ENCODE data around the gene ZNF672. TPM values are rescaled to one million over a fixed set of nuclear protein-coding genes. Genes with fewer than 3 reads are reported as not detected.
A peak's percentile ranks its signal among the peaks of the same experiment; 100 is the strongest.
"Not testable (repeated sequence)": the region's sequence is repeated elsewhere in the genome, so short reads cannot be mapped to it uniquely, and the experiment has no call there.

ZNF672 gene
- total RNA-seq, 2 experiments from 2014 or later, result 35.9 to 38.4 TPM

DNA sequence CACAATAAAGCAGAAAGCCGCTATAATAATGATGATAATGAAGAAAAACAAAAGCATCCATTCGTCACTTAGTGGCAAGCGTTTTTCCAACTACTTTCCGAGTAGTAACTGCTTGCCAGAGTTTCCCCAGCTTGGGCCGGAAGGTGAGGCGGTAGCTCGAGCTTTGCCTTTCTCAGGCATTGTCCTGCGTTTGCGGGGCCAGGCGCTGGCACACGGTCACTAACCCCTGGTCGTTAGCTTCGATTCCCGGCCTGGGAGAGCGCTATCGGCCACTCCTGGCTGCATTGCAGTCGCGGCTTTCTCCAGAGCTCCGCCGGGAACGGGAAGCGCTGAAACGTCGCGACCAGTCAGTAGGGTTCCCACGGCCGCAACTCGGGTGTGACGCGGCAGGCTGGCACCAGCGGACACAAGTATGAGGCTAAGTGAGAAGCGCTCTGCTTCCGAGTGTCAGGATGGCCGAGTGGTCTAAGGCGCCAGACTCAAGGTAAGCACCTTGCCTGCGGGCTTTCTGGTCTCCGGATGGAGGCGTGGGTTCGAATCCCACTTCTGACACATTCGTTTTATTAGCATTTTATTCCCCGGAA is 35.5 kb downstream of the ZNF672 start:
- Mint-ChIP-seq H3K36me3 (ENCODE audit: low read depth) (peaks cover 20% of the 10 kb centered on the region), H3K27me3 (peaks cover 14% of the 10 kb centered on the region), H3K27ac (peak overlapping the region; percentile 99), H3K9me3 (peaks cover 2% of the 10 kb centered on the region), H3K4me3 (peak overlapping the region; percentile 99), H3K4me1 (ENCODE audit: low read depth) (peaks cover 35% of the 10 kb centered on the region)
- Histone ChIP-seq H3K36me3 (ENCODE audit: insufficient read depth, low read length) (no peaks in the 10 kb centered on the region), H3K4me1 (ENCODE audit: insufficient read depth, low read length) (peaks cover 22% of the 10 kb centered on the region), H3K27me3 (ENCODE audit: control insufficient read depth in 1 of 2, insufficient read depth in 2 of 2, low read length in 2 of 2) (no peaks in the 10 kb centered on the region), H3K9me3 (ENCODE audit: control insufficient read depth in 1 of 2, insufficient read depth in 1 of 2, low read length in 2 of 2) (no peaks in the 10 kb centered on the region), H3K4me3 (ENCODE audit: low read length) (peak overlapping the region; percentile 71), H3K27ac (ENCODE audit: low read depth in 1 of 2, low read length in 2 of 2) (peak overlapping the region; percentile 52 to 79)
- POLR2A ChIA-PET, result interaction anchor here (0.7 to 3.6 kb wide), 9 partner anchors 8 to 48 kb away, joined by 3 to 37 read pairs (median 6); partner anchors contain the start of genes PGBD2, SH3BP5L, ZNF672 and ZNF692
- intact Hi-C loops (cut with DNase I, micrococcal nuclease), result loop anchor here in 1 of 2 experiments (1.0 kb wide), 1 partner anchor 10 kb away; no protein-coding TSS in a partner anchor
- peak; percentile 75 for ATAC-seq (ENCODE audit: poor library complexity)
- CTCF ChIA-PET, result interaction anchor here (0.6 to 1.3 kb wide), 2 partner anchors 15 to 66 kb away, joined by 3 to 4 read pairs; partner anchors contain the start of gene ZNF692
- TF ChIP-seq, protein P1, sequence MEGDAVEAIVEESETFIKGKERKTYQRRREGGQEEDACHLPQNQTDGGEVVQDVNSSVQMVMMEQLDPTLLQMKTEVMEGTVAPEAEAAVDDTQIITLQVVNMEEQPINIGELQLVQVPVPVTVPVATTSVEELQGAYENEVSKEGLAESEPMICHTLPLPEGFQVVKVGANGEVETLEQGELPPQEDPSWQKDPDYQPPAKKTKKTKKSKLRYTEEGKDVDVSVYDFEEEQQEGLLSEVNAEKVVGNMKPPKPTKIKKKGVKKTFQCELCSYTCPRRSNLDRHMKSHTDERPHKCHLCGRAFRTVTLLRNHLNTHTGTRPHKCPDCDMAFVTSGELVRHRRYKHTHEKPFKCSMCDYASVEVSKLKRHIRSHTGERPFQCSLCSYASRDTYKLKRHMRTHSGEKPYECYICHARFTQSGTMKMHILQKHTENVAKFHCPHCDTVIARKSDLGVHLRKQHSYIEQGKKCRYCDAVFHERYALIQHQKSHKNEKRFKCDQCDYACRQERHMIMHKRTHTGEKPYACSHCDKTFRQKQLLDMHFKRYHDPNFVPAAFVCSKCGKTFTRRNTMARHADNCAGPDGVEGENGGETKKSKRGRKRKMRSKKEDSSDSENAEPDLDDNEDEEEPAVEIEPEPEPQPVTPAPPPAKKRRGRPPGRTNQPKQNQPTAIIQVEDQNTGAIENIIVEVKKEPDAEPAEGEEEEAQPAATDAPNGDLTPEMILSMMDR (IDR thresholded peaks at IDR 0.05), result no peak
- peak; percentile 77 to 95 (median 91) for DNase-seq

DNA sequence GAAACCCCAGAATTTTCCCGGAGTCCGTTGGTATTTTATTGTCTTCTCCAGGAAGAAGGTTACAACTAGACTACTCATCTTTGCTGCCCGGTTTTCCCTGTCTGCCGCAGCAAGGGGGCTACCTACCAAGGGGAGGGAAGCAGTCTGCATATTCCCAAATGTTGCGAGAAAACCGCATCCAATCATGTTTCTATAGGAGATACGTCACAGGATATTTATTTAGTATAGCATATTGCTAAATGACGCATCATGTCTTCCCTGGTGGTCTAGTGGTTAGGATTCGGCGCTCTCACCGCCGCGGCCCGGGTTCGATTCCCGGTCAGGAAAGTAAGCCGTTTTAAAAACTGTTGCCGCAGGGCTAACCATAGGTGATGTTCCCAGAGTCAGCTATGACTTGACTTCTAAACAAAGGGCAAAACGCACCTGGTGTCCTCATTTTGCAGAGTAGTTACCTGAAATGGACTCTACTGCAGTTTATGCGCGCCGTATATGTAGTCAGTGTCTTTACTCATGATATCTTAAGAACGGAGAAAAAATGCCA is 36.0 kb downstream of the ZNF672 start:
- H3K27me3 Mint-ChIP-seq, result peaks cover 14% of the 10 kb centered on the region
- peak overlapping the region; percentile 99 for H3K27ac Mint-ChIP-seq
- Histone ChIP-seq H3K4me3 (ENCODE audit: low read length) (peak overlapping the region; percentile 71), H3K36me3 (ENCODE audit: insufficient read depth, low read length) (no peaks in the 10 kb centered on the region), H3K4me1 (ENCODE audit: insufficient read depth, low read length) (peaks cover 22% of the 10 kb centered on the region), H3K27me3 (ENCODE audit: control insufficient read depth in 1 of 2, insufficient read depth in 2 of 2, low read length in 2 of 2) (no peaks in the 10 kb centered on the region), H3K27ac (ENCODE audit: low read depth in 1 of 2, low read length in 2 of 2) (peak overlapping the region; percentile 52 to 79), H3K9me3 (ENCODE audit: control insufficient read depth in 1 of 2, insufficient read depth in 1 of 2, low read length in 2 of 2) (no peaks in the 10 kb centered on the region)
- TF ChIP-seq, protein P1 (IDR thresholded peaks at IDR 0.05), result no peak
- CTCF ChIA-PET, result interaction anchor here (0.6 kb wide), 1 partner anchor 15 kb away, joined by 4 read pairs; the partner anchor contains the start of gene ZNF692
- H3K4me3 Mint-ChIP-seq, result peak overlapping the region; percentile 99
- peaks cover 2% of the 10 kb centered on the region for H3K9me3 Mint-ChIP-seq
- intact Hi-C loops (cut with DNase I, micrococcal nuclease), result loop anchor here (1.0 to 2.0 kb wide), 5 partner anchors 11 to 48 kb away; partner anchors contain the start of genes PGBD2 (in 2 of the 2) and ZNF692 (in 2 of the 2)
- peaks cover 20% of the 10 kb centered on the region for H3K36me3 Mint-ChIP-seq (ENCODE audit: low read depth)
- peak; percentile 68 for ATAC-seq (ENCODE audit: poor library complexity)
- POLR2A ChIA-PET, result interaction anchor here (1.1 to 3.6 kb wide), 8 partner anchors 12 to 48 kb away, joined by 3 to 37 read pairs (median 12); partner anchors contain the start of genes PGBD2, SH3BP5L, ZNF672 and ZNF692
- DNase-seq, result peak in 13 of 14 experiments; percentile 71 to 91 (median 79)
- peaks cover 35% of the 10 kb centered on the region for H3K4me1 Mint-ChIP-seq (ENCODE audit: low read depth)

DNA sequence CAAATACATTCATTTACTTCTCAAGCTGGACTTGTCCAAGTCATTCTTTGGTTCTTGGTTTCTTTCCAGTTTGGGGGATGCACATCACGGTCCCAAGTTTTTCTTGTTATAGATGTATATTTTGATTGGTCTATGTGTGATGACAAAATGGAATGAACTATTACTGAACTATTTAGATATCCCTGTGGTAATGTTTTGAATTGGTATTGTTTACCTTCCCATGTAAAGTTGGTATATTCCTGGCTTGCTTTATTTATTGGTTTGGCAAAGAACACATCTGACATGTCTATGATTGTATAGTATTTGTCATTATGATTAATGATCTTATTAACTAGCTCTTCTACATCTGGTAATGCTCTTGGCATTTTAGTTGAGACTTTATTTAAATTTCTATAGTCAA is 43.2 kb downstream of the ZNF672 start:
- Mint-ChIP-seq H3K27ac (no peak overlapping the region), H3K36me3 (ENCODE audit: low read depth) (no peaks in the 10 kb centered on the region), H3K9me3 (no peaks in the 10 kb centered on the region), H3K4me1 (ENCODE audit: low read depth) (peaks cover 5% of the 10 kb centered on the region), H3K4me3 (no peak overlapping the region), H3K27me3 (no peaks in the 10 kb centered on the region)
- no peak for ATAC-seq (ENCODE audit: poor library complexity)
- POLR2A ChIA-PET, result no interaction called here
- H3K27ac ChIP-seq (ENCODE audit: low read depth in 1 of 2, low read length in 2 of 2), result no peak overlapping the region
- no peak for DNase-seq
- no peaks in the 10 kb centered on the region for H3K36me3 ChIP-seq (ENCODE audit: insufficient read depth, low read length)
- TF ChIP-seq, protein P1 (IDR thresholded peaks at IDR 0.05), result no peak
- peaks cover 0 to 3% of the 10 kb centered on the region in 2 experiments for H3K27me3 ChIP-seq (ENCODE audit: control insufficient read depth in 1 of 2, insufficient read depth in 2 of 2, low read length in 2 of 2)
- H3K4me1 ChIP-seq (ENCODE audit: insufficient read depth, low read length), result no peaks in the 10 kb centered on the region
- intact Hi-C loops (cut with DNase I, micrococcal nuclease), result no loop called here
- H3K4me3 ChIP-seq (ENCODE audit: low read length), result no peak overlapping the region
- CTCF ChIA-PET, result no interaction called here
- no peaks in the 10 kb centered on the region for H3K9me3 ChIP-seq (ENCODE audit: control insufficient read depth in 1 of 2, insufficient read depth in 1 of 2, low read length in 2 of 2)

DNA sequence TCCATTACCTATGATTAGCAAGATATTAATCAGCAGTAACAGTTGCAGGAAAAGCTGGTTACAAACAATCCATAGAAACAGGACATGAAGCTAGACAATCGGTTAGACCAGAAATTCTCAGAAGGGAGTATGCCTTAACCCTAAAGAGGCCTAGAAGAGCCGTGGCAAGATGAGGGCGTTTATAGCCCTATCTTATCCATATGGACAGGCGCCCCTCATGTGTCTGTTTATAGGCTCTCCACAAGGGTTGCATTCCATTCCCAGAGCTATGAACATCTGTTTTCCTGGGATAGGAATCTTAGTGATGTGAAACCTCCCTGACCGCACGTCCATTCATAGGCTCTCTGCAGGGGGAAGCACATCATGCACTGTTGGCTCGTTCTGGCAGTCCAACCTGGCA is 44.4 kb downstream of the ZNF672 start:
- H3K36me3 Mint-ChIP-seq (ENCODE audit: low read depth); H3K4me1 ChIP-seq (ENCODE audit: insufficient read depth, low read length); intact Hi-C loops (cut with DNase I, micrococcal nuclease); H3K9me3 Mint-ChIP-seq; H3K27ac Mint-ChIP-seq; H3K36me3 ChIP-seq (ENCODE audit: insufficient read depth, low read length); ATAC-seq (ENCODE audit: poor library complexity); H3K9me3 ChIP-seq (ENCODE audit: control insufficient read depth in 1 of 2, insufficient read depth in 1 of 2, low read length in 2 of 2); H3K4me3 Mint-ChIP-seq; CTCF ChIA-PET; H3K4me3 ChIP-seq (ENCODE audit: low read length); H3K27me3 ChIP-seq (ENCODE audit: control insufficient read depth in 1 of 2, insufficient read depth in 2 of 2, low read length in 2 of 2); POLR2A ChIA-PET; DNase-seq; H3K27me3 Mint-ChIP-seq; H3K27ac ChIP-seq (ENCODE audit: low read depth in 1 of 2, low read length in 2 of 2); H3K4me1 Mint-ChIP-seq (ENCODE audit: low read depth): not testable (repeated sequence)

All from CD4-positive, alpha-beta T cell (primary cell).